GM21723 (cell line): ENCODE data around the gene REXO4.

Source experiments
- ATAC-seq: cut with Tn5 transposase; IDR thresholded peaks from one replicate; pipeline ENCODE4 v1.9.1; 2021; ENCODE audit warnings: mild to moderate bottlenecking, moderate library complexity; ENCODE audit not compliant: unreplicated experiment

The REXO4 gene

GRCh38 chr9:133370685-133371084, 47.1 kb downstream of the REXO4 start:
- no peak for ATAC-seq

DNA sequence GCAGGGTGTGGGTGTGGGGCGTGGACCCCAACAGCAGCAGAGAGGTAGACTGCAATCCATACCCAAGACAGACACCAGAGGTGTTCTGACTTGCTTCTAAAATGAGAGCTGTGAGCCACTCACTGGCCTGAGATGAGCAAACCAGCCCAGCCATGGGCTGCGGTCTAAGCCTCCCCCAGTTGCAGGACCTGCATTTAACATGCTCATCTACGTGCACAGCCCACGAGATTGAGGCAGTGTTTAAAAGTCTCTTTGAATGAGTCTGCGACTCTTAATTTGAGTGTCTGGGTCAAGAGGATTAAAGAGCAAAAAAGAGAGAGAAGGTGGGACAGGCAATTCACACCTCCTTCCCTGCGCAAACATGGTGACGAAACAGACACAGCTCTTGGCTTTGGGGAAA, 47.9 kb downstream of the REXO4 start:
- ATAC-seq = no peak

DNA sequence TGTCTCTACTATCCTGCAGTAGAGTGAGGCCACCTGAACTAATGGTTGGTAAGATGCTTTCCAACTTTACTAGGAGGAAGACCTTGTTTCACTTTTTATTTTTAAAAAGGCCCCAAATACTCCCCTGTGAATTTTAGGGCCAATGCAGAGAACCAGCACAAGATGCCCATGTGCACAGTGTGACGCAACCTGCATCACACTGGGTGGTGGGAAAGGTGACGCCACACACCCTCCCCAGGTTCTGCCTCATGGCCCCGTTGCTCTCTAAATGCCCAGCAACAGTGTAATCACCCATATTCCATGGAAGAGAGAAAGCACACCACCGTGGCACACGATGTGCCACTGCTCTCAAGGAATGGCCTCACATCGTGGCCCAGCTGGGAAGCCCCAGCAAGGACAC, 48.4 kb downstream of the REXO4 start:
- no peak for ATAC-seq

- ATAC-seq = no peak
Observed at GRCh38 chr9:133368249-133368881, 49.4 kb downstream of the REXO4 start.

DNA sequence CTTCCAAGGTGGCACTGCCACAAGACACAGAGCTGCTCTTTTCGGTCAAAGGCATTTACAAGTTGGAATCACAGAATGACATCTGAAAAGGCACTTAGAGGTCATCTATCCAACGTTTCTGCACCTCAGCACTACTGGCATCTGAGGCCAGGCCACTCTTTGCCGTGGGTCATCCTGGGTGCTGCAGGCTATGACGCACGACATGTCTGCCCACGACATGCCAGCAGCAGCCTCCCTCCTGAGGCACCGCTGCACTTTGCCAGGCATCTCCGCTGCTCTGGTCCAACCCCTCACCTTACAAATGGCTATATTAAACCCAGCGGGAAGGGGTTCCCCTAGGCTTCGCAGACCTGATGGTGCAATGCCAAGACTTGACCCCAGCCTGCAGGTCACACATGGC, 50.0 kb downstream of the REXO4 start:
- ATAC-seq = no peak

GRCh38 chr9:133367221-133367620, 50.6 kb downstream of the REXO4 start:
- ATAC-seq = no peak

DNA sequence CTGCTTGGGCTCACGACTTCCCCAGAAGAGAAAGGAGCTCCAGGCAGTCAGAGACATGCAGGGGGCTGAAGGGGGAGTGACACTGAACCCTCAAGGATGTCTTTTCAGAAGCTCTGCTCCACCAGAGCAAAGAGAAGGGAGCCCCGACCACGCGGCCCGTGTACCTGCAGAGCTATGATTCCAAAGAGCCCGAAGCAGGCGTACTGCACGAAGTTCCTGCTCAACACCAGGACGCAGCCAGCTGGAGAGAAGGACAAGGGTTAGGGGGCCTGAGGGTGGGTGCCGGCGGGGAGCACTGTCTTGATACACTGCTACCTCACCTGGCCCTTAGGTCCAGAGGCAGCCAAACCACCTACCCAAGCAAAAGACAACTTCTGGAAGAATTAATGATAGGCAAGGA, 51.4 kb downstream of the REXO4 start:
- no peak for ATAC-seq

DNA sequence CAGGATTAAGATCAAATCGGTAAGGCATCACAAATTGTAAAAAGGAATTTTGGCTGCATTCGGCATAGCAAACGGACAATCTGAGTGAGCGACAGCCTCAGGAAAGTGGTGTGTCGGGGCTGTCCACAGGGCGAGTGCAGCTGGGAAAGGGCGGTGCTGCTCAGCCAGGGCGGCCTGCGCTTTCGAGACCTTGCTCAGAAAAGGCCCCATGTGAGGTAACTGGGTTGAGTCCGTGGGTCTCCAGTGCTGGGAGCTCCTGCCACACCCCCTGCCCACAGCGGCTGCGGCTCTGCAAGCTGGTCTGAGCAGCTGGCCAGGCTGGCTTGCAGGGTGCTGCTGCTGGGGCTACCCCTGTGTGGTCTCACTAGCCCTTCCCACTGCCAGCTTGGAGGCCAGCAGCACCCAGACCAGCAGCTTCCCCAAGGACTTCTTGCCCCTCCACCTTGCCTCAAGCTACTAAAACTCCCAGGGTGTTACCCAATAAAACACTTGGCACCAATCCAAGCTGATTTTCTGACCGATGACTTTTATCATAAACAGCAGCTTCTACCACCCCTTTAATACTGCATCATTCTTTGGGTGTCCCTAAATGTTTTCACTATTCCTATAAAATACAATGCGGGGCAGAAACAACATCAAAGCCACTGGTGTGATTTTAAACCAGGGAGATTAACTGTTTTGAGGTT, 55.3 kb downstream of the REXO4 start:
- ATAC-seq = no peak

GRCh38 chr9:133361507-133362092, 56.2 kb downstream of the REXO4 start:
- no peak for ATAC-seq

DNA sequence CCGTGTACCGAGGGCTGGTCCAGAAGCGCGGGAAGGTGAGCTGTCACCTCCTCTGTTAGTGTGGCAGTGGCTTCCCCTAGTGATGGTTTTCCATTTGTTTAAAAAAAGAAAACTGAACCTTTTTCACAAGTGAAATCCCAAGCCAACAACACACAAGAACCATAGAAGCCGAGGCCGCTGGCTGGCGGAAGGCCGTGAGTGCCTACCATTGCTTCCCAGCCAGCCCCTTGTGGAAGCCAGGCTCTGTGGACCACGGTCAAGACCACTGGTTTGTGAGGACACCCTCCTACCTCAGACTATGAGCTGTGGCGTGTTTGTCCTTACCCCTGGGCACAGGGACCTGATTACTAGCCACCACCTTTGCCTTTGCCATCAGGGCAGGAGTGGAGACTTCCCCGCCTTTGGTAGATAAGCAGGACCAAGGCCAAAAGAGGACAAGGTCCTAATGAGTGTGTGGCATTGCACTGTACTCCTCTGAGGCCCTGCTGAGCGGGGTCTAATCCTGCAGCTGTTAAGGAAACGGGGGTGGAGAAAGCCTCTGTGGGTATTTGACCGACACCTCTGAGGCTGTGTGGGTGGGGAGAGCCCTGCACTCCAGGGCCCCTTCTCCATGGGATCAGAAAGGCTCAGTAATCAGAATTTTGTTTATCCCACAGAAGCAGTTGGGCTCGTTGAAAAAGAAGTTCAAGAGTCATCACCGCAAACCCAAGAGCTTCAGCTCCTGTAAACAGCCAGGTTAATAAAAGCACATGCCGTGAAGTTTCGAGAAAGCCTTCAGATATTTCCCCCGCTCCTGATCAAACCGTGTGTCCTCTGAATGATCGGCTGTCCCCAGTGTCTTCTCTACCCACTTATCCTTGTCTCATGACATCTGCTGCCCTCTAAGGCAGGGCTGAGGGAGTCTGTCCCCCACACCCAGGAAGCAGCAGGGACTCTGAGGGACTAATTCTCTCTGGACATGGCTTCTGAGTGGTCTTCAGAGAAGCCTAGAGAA, 57.1 kb downstream of the REXO4 start:
- no peak for ATAC-seq

DNA sequence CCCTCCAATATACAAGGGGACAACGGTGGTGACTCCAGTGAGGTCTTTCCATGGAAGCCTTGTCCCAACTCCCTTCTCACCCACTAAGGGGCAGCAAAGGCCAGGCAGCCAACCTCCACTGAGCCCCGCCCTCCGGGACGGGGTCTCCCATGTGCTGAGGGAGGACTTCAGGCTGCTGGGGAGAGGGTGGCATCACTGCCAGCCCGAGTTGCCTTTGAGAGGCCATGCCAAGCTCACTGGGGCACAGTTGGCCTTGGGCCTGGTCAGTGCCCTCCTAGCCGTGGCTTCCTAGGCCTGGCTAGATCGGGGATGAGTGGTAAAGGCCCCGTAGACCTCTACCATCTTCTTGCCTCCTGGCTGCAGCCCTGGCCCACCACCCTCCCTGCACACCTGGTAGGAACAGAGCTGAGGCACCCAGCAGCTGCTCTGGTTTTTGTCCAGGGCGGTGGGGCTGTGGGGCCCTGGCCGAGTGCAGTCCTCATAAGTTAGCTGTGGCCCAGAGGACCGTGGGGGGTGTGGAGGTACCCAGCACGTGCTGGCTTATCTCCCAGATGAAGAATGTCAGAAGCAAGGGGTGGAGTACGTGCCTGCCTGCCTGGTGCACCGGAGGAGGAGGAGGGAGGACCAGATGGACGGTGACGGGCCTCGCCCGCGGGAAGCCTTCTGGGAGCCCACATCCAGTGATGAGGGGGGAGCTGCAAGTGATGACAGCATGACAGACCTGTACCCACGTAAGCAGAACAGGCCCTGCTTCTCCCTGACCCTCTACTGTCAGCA, 58.2 kb downstream of the REXO4 start:
- no peak for ATAC-seq

- no peak for ATAC-seq
Observed at GRCh38 chr9:133357656-133358055, 60.2 kb downstream of the REXO4 start.

DNA sequence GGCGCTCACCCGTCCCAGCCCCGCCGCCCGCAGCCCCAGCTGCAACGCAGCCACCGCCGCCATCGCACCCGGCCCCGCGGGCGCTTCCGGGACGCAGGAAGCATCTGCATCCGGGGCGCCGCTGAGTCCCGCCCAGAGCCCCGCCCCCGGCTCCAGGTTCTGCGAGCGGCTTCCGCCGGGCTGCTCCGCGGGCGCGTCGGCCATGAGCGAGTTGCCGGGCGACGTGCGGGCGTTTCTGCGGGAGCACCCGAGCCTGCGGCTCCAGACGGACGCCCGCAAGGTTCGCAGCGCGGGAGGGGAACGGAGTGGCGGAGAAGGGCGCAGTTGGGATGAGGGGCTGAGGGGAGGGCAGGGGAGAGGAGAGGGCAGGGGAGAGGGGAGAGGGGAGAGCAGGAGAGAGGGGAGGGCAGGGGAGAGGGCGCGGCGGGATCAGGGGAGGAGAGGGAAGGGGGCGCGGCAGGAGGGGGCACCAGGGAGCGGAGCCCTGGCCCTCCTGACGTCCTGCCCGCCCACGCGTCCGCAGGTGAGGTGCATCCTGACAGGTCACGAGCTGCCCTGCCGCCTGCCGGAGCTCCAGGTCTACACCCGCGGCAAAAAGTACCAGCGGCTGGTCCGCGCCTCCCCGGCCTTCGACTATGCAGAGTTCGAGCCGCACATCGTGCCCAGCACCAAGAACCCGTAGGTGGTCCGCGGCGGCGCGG, 61.3 kb downstream of the REXO4 start, which contains the start of the genes SURF1 and SURF2:
TSS of gene SURF1 (minus strand) at position 97 of the 701 bp plus-strand sequence. CDS start at position 63, 34 bp downstream.
TSS of gene SURF2 (plus strand) at position 160 of the 701 bp plus-strand sequence. CDS start at position 203, 43 bp downstream.
- peak; percentile 50 for ATAC-seq
